H1 (cell line): ENCODE results near the gene PRR36. TPM values are rescaled to one million over a fixed set of nuclear protein-coding genes. Genes with fewer than 3 reads are reported as not detected.

Experiments used
- CTCF ChIA-PET: fragments of 300-600 bp; sonication (Branson Sonifier 250); formaldehyde crosslinking; loops from one replicate; lab custom pipeline; 2021; ENCODE audit not compliant: partially characterized antibody; lab: Charles Lee
- POLR2A ChIA-PET: fragments of 300-600 bp; sonication (Branson Sonifier 250); formaldehyde crosslinking; loops from one replicate; lab custom pipeline; 2021; ENCODE audit warnings: inconsistent platforms; ENCODE audit not compliant: partially characterized antibody; lab: Charles Lee
- DNase-seq, 2 experiments: peaks; one replicate each; pipeline versions ENCODE4 v3.0.0 to v3.0.0-alpha.2; 2010 to 2022; ENCODE audit warnings: low spot score in 2 of 2, low read depth in 1 of 2, mixed read lengths in 1 of 2
- FAIRE-seq: peaks from 2 replicates; lab custom pipeline; 2011; peaks lifted over from hg19 to GRCh38; lab: Jason Lieb, UNC
- H2AFZ ChIP-seq: 2 replicates; pipeline ENCODE4 v1.8.1; 2012; ENCODE audit warnings: low read length, inconsistent platforms
- H2AK5ac ChIP-seq: 2 replicates; pipeline ENCODE4 v1.6.1; 2013; ENCODE audit warnings: low read depth, low read length
- H2BK120ac ChIP-seq: replicated peaks from 2 replicates; pipeline ENCODE3; 2013; ENCODE audit warnings: low read depth, low read length, inconsistent platforms
- H2BK12ac ChIP-seq: 2 replicates; pipeline ENCODE4 v1.6.1; 2013; ENCODE audit warnings: low read depth, low read length
- H2BK15ac ChIP-seq: 2 replicates; pipeline ENCODE4 v1.6.1; 2013; ENCODE audit warnings: low read length
- H2BK20ac ChIP-seq: 2 replicates; pipeline ENCODE4 v1.6.1; 2013; ENCODE audit warnings: low read length
- H2BK5ac ChIP-seq: 2 replicates; pipeline ENCODE4 v1.6.1; 2013; ENCODE audit warnings: low read depth, low read length
- H3K14ac ChIP-seq: 2 replicates; pipeline ENCODE4 v1.6.1; 2013; ENCODE audit warnings: inconsistent platforms; ENCODE audit not compliant: insufficient read length
- H3K18ac ChIP-seq: 2 replicates; pipeline ENCODE4 v1.6.1; 2013; ENCODE audit warnings: low read length; ENCODE audit errors: extremely low read depth
- H3K23ac ChIP-seq: 2 replicates; pipeline ENCODE4 v1.6.1; 2013; ENCODE audit warnings: inconsistent platforms; ENCODE audit not compliant: insufficient read length
- H3K23me2 ChIP-seq: 2 replicates; pipeline ENCODE4 v1.6.1; 2013; ENCODE audit warnings: low read depth, low read length
- H3K27ac ChIP-seq: 2 replicates; pipeline ENCODE4 v1.6.1; 2011; ENCODE audit warnings: low read depth, low read length, inconsistent platforms
- H3K27me3 ChIP-seq, 4 experiments: replicated peaks in 1 of 4; 1 replicate in 1 of 4; 2 replicates in 3 of 4; pipeline versions ENCODE4 v1.6.1 to v1.8.1; 2011 to 2013; ENCODE audit warnings: low read length in 3 of 4, mild to moderate bottlenecking in 3 of 4, inconsistent platforms in 2 of 4, mixed read lengths in 2 of 4, moderate library complexity in 1 of 4; ENCODE audit not compliant: control insufficient read depth in 3 of 4, insufficient read depth in 3 of 4; ENCODE audit errors: extremely low read depth in 1 of 4
- H3K36me3 ChIP-seq, 4 experiments: 2 replicates each; pipeline versions ENCODE4 v1.6.1 to v1.8.1; 2011 to 2013; ENCODE audit warnings: mild to moderate bottlenecking in 4 of 4, low read length in 3 of 4, moderate library complexity in 2 of 4, control low read depth in 1 of 4, inconsistent platforms in 1 of 4; ENCODE audit not compliant: insufficient read depth in 4 of 4, control insufficient read depth in 2 of 4
- H3K4ac ChIP-seq: replicated peaks from 2 replicates; pipeline ENCODE3; 2013; ENCODE audit warnings: low read length, low read depth, mixed read lengths, inconsistent platforms; ENCODE audit not compliant: insufficient read length
- H3K4me1 ChIP-seq, 4 experiments: replicated peaks in 1 of 4; 1 replicate in 1 of 4; 2 replicates in 3 of 4; pipeline versions ENCODE4 v1.6.1 to v1.8.1; 2011 to 2013; ENCODE audit warnings: low read length in 3 of 4, inconsistent platforms in 2 of 4, mixed read lengths in 1 of 4; ENCODE audit not compliant: insufficient read depth in 4 of 4, control insufficient read depth in 3 of 4
- H3K4me2 ChIP-seq, 2 experiments: 2 replicates each; pipeline versions ENCODE4 v1.6.1 to v1.8.1; 2011 to 2013; ENCODE audit warnings: low read depth in 2 of 2, low read length in 2 of 2, control low read depth in 1 of 2, inconsistent platforms in 1 of 2, mild to moderate bottlenecking in 1 of 2; ENCODE audit not compliant: insufficient read depth in 1 of 2
- H3K4me3 ChIP-seq, 4 experiments: fragments of 200-600, 300-600 bp in 1 of 4; sonication (generic), shearing (Covaris generic), sonication (Bioruptor Twin) in 1 of 4; 2 replicates each; pipeline versions ENCODE4 v1.5.1 to v1.8.1; 2011 to 2016; ENCODE audit warnings: low read length in 4 of 4, low read depth in 3 of 4, control low read depth in 2 of 4, inconsistent platforms in 2 of 4, mild to moderate bottlenecking in 2 of 4, mixed read lengths in 1 of 4, moderate library complexity in 1 of 4; ENCODE audit not compliant: insufficient read depth in 2 of 4; ENCODE audit errors: extremely low read depth in 1 of 4
- H3K56ac ChIP-seq: replicated peaks from 2 replicates; pipeline ENCODE3; 2013; ENCODE audit warnings: low read depth, mild to moderate bottlenecking, mixed read lengths, low read length, inconsistent platforms; ENCODE audit not compliant: insufficient read length
- H3K79me1 ChIP-seq: 2 replicates; pipeline ENCODE4 v1.6.1; 2013; ENCODE audit warnings: low read depth, low read length, control low read depth
- H3K79me2 ChIP-seq, 2 experiments: 2 replicates each; pipeline versions ENCODE4 v1.6.1 to v1.8.1; 2012 to 2013; ENCODE audit warnings: low read length in 2 of 2, mild to moderate bottlenecking in 2 of 2, inconsistent platforms in 1 of 2; ENCODE audit not compliant: insufficient read depth in 2 of 2, control insufficient read depth in 1 of 2
- H3K9ac ChIP-seq, 4 experiments: replicated peaks in 1 of 4; 1 replicate in 1 of 4; 2 replicates in 3 of 4; pipeline versions ENCODE4 v1.6.1 to v1.8.1; 2011 to 2013; ENCODE audit warnings: low read depth in 3 of 4, low read length in 3 of 4, control low read depth in 2 of 4, mild to moderate bottlenecking in 2 of 4, moderate library complexity in 2 of 4, inconsistent platforms in 1 of 4; ENCODE audit errors: extremely low read depth in 1 of 4
- H3K9me3 ChIP-seq, 2 experiments: 2 replicates each; pipeline versions ENCODE4 v1.6.1 to v1.8.1; 2012 to 2013; ENCODE audit warnings: mild to moderate bottlenecking in 2 of 2, moderate library complexity in 2 of 2, control low read depth in 1 of 2, inconsistent platforms in 1 of 2, low read depth in 1 of 2, low read length in 1 of 2, mixed read lengths in 1 of 2; ENCODE audit not compliant: insufficient read depth in 2 of 2
- H4K20me1 ChIP-seq, 2 experiments: replicated peaks in 1 of 2; 2 replicates each; pipeline versions ENCODE3 to v1.8.1; 2011 to 2013; ENCODE audit warnings: inconsistent platforms in 2 of 2, low read length in 2 of 2, mild to moderate bottlenecking in 1 of 2; ENCODE audit not compliant: insufficient read depth in 2 of 2, control insufficient read depth in 1 of 2
- H4K5ac ChIP-seq: 2 replicates; pipeline ENCODE4 v1.6.1; 2013; ENCODE audit warnings: low read length, low read depth, mixed read lengths, inconsistent platforms; ENCODE audit not compliant: insufficient read length
- H4K8ac ChIP-seq: 2 replicates; pipeline ENCODE4 v1.8.0; 2013; ENCODE audit warnings: mild to moderate bottlenecking, moderate library complexity, low read length, inconsistent platforms; ENCODE audit not compliant: insufficient read depth; ENCODE audit errors: extremely low read depth
- H4K91ac ChIP-seq: replicated peaks from 2 replicates; pipeline ENCODE3; 2013; ENCODE audit warnings: low read length, mixed read lengths, inconsistent platforms; ENCODE audit not compliant: insufficient read length
- NRF1 ChIP-seq: IDR thresholded peaks from 2 replicates; pipeline ENCODE4 v1.6.1; 2011; ENCODE audit warnings: mild to moderate bottlenecking, low read depth, low read length, improper control_type of control experiment
- RFX5 ChIP-seq: IDR thresholded peaks from 2 replicates; pipeline ENCODE4 v1.6.1; 2011; ENCODE audit warnings: low read depth, low read length, improper control_type of control experiment, borderline replicate concordance
- WGBS, 2 experiments: shearing (Covaris generic) in 1 of 2; methylation state at CpG; one replicate each; pipeline versions ENCODE4 v1.1.6 to v1.1.7; 2013 to 2015; ENCODE audit warnings: low lambda C conversion rate in 2 of 2, mixed read lengths in 2 of 2, inconsistent platforms in 1 of 2, low coverage in 1 of 2, missing lambda C conversion rate in 1 of 2; ENCODE audit not compliant: insufficient replicate concordance in 2 of 2, insufficient coverage in 1 of 2, insufficient read length in 1 of 2; ENCODE audit errors: extremely low coverage in 1 of 2, missing lambda C conversion rate in 1 of 2; 5-methylcytosine and 5-hydroxymethylcytosine counted together
- polyA plus RNA-seq, 7 experiments: library from polyadenylated mRNA; depleted of rRNA in 3 of 7; stranded (reverse) in 5 of 7; unstranded in 2 of 7; fragments of >200 nt in 5 of 7; fragments of 200-250 nt in 2 of 7; gene quantifications; 1 replicate in 5 of 7; 2 replicates in 1 of 7; 4 replicates in 1 of 7; pipeline versions ENCODE4 v1.2.1 to v1.2.3, GENCODE V29; 2011 to 2013; ENCODE audit warnings: missing spikeins in 2 of 7, mixed read lengths in 2 of 7
- total RNA-seq: library from RNA; stranded (reverse); fragmentation: NEBNext Ultra II Directional; extraction: Animal tissue kit (Norgen Biotek cat#: 25700); gene quantifications from 2 replicates; pipeline ENCODE4 v1.2.1, GENCODE V29; 2021

PRR36 gene
- total and polyA plus RNA-seq, 2 of the 8 experiments (the other 6 are each of a cell fraction or from before 2014, with no cell fraction given) = 1.6 to 23.9 TPM

GRCh38 chr19:7910321-7911161, 36.4 kb upstream of the PRR36 start:
- no peak overlapping the region for H4K8ac ChIP-seq
- 92% methylated on average over 33 of the region's 54 CpGs; no CpG with 5 or more reads in 1 of the 2 experiments for WGBS, 2 experiments
- no peak overlapping the region for H2BK20ac ChIP-seq
- no peak overlapping the region for H2BK5ac ChIP-seq
- H3K14ac ChIP-seq = no peak overlapping the region
- H3K4me1 ChIP-seq = no peaks in the 10 kb centered on the region
- no peak overlapping the region for H4K91ac ChIP-seq
- H2BK15ac ChIP-seq = no peak overlapping the region
- ChIA-PET POLR2A (interaction anchor here (0.9 to 2.3 kb wide), 4 partner anchors 10 to 16 kb away, joined by 5 to 10 read pairs (median 8); partner anchors contain the start of gene SNAPC2), CTCF (interaction anchor here (0.6 to 1.7 kb wide), 4 partner anchors 14 to 58 kb away, joined by 3 to 7 read pairs (median 4); no protein-coding TSS in a partner anchor)
- no peaks in the 10 kb centered on the region; the same call in 1 of the 2 replicates for H3K23me2 ChIP-seq
- no peak overlapping the region for H2AK5ac ChIP-seq
- FAIRE-seq = no peak
- no peak overlapping the region for H3K4me3 ChIP-seq
- H3K56ac ChIP-seq = no peak overlapping the region
- no peak overlapping the region for H2AFZ ChIP-seq
- H3K18ac ChIP-seq = no peak overlapping the region
- no peak overlapping the region for H3K23ac ChIP-seq
- no peak overlapping the region for H3K4me2 ChIP-seq
- peaks cover 0 to 11% (median 8%) of the 10 kb centered on the region in 4 experiments; a peak in 5 of 7 replicates for H3K27me3 ChIP-seq
- peaks cover 5 to 22% of the 10 kb centered on the region in 2 experiments for H4K20me1 ChIP-seq
- H3K4ac ChIP-seq = no peak overlapping the region
- H3K36me3 ChIP-seq = peaks cover 5 to 30% (median 16%) of the 10 kb centered on the region in 4 experiments; a peak in 5 of 8 replicates
- no peak overlapping the region for H3K27ac ChIP-seq
- no peak overlapping the region for H2BK12ac ChIP-seq
- no peak overlapping the region for H4K5ac ChIP-seq
- no peak overlapping the region for H2BK120ac ChIP-seq
- H3K79me1 ChIP-seq = 0 out of 2 replicates have a peak, but pooled peaks cover 4% of the 10 kb centered on the region
- peaks cover 0 to 10% of the 10 kb centered on the region in 2 experiments; a peak in 1 of 4 replicates for H3K79me2 ChIP-seq
- no peak overlapping the region for H3K9ac ChIP-seq
- DNase-seq = no peak
- no peaks in the 10 kb centered on the region for H3K9me3 ChIP-seq
- TF ChIP-seq NRF1 (no peak), RFX5 (no peak)
